Measurements from ENCODE around the gene RAB11FIP4. TPM values are rescaled to one million over a fixed set of nuclear protein-coding genes. Genes with fewer than 3 reads are reported as not detected.

The RAB11FIP4 gene
- total RNA-seq, 1 donor, result under 0.01 TPM

- no peak overlapping the region for H3K4me3 ChIP-seq (ENCODE audit: low read depth, low read length)
- no peak for TF ChIP-seq CTCF (IDR thresholded peaks at IDR 0.05; ENCODE audit: insufficient read depth, low read depth, low read length)
Measured at GRCh38 chr17:31415640-31416502, 24.4 kb downstream of the RAB11FIP4 start.

DNA sequence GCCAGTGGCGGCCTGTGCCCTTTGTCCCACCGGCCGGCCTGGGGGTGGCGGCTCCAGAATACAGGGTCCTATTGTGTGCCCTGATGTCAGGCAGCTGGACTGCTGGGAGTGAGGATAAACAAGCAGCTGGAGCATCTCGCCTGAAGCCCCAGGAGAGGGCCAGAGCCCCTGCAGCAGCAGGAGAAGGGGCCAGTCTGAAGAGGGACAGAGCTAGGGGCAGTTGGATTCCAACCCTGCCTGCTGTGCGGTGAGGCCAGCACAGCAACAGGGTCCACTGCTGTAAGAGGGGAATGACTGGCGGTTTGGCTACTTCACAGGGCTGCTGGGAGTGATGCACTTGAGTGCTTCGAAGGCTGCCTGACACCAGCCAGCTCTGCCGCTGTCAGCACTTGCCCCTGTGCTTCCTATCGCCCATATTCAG, 25.0 kb downstream of the RAB11FIP4 start:
- no peak overlapping the region for H3K4me3 ChIP-seq (ENCODE audit: low read depth, low read length)
- TF ChIP-seq CTCF (IDR thresholded peaks at IDR 0.05; ENCODE audit: insufficient read depth, low read depth, low read length), result no peak
- no peak for DNase-seq (ENCODE audit: low read depth)

More at GRCh38 chr17:31415640-31416502, 24.4 kb downstream of the RAB11FIP4 start:
- no peak for DNase-seq (ENCODE audit: low read depth)

DNA sequence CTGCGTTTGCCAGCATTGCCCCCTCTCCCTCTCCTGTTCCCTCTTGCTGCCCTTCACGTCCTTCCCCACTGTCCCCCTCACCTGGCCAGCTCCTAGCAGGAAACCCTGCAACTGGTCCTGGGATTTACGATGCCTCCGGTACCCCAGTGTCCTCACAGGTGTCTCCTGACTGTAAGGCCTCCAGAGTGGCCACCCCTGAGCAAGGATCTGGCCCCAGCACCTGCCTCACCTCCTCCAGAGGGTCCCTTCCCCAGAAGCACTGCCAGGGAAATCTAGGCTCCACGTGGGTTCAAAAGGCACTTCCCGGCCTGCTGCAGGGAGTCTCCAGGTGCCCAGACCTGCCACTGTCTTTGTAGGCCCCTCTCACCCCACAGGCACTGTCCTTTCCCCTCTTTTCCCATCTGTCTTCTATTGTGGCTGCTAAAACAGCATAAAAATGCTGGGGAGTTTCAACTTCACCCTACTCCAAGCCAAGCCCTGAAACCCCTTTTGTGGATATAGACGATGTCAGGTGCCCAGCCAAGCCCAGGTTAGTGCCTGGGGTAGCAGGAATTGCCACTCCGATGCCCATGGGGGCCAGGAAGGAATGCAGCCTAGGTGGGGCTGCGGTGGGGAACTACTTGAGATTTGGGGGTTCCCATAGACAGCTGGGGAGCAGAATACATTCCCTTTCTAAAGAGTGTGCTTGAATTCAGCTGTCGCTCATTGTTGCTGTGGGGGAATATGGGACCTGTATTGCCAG, 25.7 kb downstream of the RAB11FIP4 start:
- H3K4me3 ChIP-seq (ENCODE audit: low read depth, low read length), result no peak overlapping the region
- no peak for DNase-seq (ENCODE audit: low read depth)
- TF ChIP-seq CTCF (IDR thresholded peaks at IDR 0.05; ENCODE audit: insufficient read depth, low read depth, low read length), result no peak

GRCh38 chr17:31418773-31419350, 27.4 kb downstream of the RAB11FIP4 start:
- no peak for TF ChIP-seq CTCF (IDR thresholded peaks at IDR 0.05; ENCODE audit: insufficient read depth, low read depth, low read length)
- no peak overlapping the region for H3K4me3 ChIP-seq (ENCODE audit: low read depth, low read length)
- no peak for DNase-seq (ENCODE audit: low read depth)

DNA sequence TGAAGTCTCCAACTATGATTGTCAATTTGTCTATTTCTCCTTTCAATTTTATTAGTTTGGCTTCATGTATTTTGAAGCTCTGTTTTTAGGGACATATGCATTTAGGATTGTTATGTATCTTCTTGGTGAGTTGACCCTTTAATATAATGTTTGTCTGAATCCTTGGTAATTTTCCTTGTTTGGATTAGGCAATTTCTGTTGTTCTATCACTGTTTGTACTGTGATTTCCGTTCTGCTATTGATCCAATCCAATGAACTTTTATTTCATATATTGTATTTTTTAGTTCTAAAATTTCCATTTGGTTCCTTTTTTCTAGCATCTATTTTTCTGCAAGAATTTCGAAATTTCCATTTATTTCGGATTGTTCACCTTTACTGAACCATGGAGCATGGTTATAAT, 31.0 kb downstream of the RAB11FIP4 start:
- TF ChIP-seq CTCF (IDR thresholded peaks at IDR 0.05; ENCODE audit: insufficient read depth, low read depth, low read length), result no peak
- no peak overlapping the region for H3K4me3 ChIP-seq (ENCODE audit: low read depth, low read length)
- no peak for DNase-seq (ENCODE audit: low read depth)

DNA sequence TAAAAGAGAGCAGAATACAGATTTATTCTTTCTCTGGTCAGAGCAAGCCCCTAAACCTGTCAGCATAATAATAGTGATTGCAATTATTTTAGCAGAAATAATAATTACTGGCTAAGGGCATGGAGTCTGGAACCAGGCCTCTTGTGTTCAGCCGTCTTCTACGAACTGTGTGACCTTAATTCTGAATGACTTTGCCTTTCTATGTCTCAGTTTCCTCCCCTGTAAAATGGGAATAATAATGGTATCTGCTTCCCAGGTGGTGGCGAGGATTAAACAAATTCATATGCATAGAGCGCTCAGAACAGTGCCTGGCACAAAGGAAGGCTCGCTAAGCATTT, 33.4 kb downstream of the RAB11FIP4 start:
- H3K4me3 ChIP-seq (ENCODE audit: low read depth, low read length), result no peak overlapping the region
- no peak for TF ChIP-seq CTCF (IDR thresholded peaks at IDR 0.05; ENCODE audit: insufficient read depth, low read depth, low read length)
- DNase-seq (ENCODE audit: low read depth), result no peak

Measured in fibroblast of villous mesenchyme (primary cell).